ENCODE measurements around the gene DDX52.

The DDX52 gene

GRCh38 chr17:37661400-37662014 is 18.3 kb upstream of the DDX52 start:
- no peak overlapping the region for H3K4me3 ChIP-seq (ENCODE audit: low read depth, low read length)
- DNase-seq (ENCODE audit: low read depth), result no peak
- no peak for TF ChIP-seq POLR2A (IDR thresholded peaks at IDR 0.05; ENCODE audit: extremely low read depth, insufficient read length)
- TF ChIP-seq MYC (IDR thresholded peaks at IDR 0.05; ENCODE audit: low read depth, low read length), result no peak
- TF ChIP-seq, protein P1, sequence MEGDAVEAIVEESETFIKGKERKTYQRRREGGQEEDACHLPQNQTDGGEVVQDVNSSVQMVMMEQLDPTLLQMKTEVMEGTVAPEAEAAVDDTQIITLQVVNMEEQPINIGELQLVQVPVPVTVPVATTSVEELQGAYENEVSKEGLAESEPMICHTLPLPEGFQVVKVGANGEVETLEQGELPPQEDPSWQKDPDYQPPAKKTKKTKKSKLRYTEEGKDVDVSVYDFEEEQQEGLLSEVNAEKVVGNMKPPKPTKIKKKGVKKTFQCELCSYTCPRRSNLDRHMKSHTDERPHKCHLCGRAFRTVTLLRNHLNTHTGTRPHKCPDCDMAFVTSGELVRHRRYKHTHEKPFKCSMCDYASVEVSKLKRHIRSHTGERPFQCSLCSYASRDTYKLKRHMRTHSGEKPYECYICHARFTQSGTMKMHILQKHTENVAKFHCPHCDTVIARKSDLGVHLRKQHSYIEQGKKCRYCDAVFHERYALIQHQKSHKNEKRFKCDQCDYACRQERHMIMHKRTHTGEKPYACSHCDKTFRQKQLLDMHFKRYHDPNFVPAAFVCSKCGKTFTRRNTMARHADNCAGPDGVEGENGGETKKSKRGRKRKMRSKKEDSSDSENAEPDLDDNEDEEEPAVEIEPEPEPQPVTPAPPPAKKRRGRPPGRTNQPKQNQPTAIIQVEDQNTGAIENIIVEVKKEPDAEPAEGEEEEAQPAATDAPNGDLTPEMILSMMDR (IDR thresholded peaks at IDR 0.05; ENCODE audit: low read depth, low read length), result no peak
- no peak for TF ChIP-seq MAX (IDR thresholded peaks at IDR 0.05; ENCODE audit: low read depth, low read length)

- no peak overlapping the region for H3K4me3 ChIP-seq (ENCODE audit: low read depth, low read length)
- no peak for DNase-seq (ENCODE audit: low read depth)
- TF ChIP-seq MYC (IDR thresholded peaks at IDR 0.05; ENCODE audit: low read depth, low read length), result no peak
- no peak for TF ChIP-seq POLR2A (IDR thresholded peaks at IDR 0.05; ENCODE audit: extremely low read depth, insufficient read length)
- TF ChIP-seq, protein P1 (IDR thresholded peaks at IDR 0.05; ENCODE audit: low read depth, low read length), result no peak
- TF ChIP-seq MAX (IDR thresholded peaks at IDR 0.05; ENCODE audit: low read depth, low read length), result no peak
Measured at GRCh38 chr17:37659925-37660324, 16.7 kb upstream of the DDX52 start.

DNA sequence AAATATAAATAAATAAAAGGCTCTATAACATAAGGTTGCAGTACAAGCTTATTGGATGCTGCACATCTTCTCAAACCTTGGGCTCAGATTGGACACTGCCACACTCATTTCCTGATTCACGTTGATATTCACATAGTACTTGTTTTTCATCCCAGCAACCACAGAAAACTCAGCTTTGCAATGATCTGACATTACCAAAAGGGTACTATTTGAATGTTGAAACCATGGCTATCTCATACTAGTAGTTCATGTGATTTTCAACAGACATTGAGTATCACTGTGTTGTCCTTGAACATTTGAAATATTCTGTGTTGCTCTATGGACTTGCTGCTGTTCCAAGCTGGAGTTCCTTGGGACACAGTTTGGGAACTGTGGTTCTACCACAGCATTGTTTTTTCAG is 14.0 kb upstream of the DDX52 start:
- H3K4me3 ChIP-seq (ENCODE audit: low read depth, low read length), result no peak overlapping the region
- TF ChIP-seq, protein P1 (IDR thresholded peaks at IDR 0.05; ENCODE audit: low read depth, low read length), result no peak
- TF ChIP-seq MAX (IDR thresholded peaks at IDR 0.05; ENCODE audit: low read depth, low read length) (no peak), MYC (IDR thresholded peaks at IDR 0.05; ENCODE audit: low read depth, low read length) (no peak), POLR2A (IDR thresholded peaks at IDR 0.05; ENCODE audit: extremely low read depth, insufficient read length) (no peak)
- no peak for DNase-seq (ENCODE audit: low read depth)

DNA sequence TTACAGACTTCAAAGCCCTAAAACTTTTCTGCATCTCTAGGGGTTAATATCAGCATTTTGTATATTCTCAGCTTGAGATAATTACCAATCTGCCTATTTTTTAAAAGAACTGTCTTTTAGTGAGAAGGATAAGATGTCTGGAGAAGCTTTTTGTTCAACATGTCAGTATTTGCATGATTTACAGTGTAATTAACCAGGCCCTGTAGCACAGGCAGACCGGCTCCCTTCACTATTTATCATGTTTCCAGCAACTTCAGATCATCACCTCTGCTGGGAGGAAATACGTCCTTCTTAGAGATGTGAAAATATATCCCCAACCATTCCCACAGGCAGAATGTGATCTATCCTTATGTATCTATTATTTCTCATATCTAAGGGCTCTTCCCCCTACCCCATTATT is 8.6 kb upstream of the DDX52 start:
- H3K4me3 ChIP-seq (ENCODE audit: low read depth, low read length), result no peak overlapping the region
- DNase-seq (ENCODE audit: low read depth), result no peak
- TF ChIP-seq MAX (IDR thresholded peaks at IDR 0.05; ENCODE audit: low read depth, low read length), result no peak

DNA sequence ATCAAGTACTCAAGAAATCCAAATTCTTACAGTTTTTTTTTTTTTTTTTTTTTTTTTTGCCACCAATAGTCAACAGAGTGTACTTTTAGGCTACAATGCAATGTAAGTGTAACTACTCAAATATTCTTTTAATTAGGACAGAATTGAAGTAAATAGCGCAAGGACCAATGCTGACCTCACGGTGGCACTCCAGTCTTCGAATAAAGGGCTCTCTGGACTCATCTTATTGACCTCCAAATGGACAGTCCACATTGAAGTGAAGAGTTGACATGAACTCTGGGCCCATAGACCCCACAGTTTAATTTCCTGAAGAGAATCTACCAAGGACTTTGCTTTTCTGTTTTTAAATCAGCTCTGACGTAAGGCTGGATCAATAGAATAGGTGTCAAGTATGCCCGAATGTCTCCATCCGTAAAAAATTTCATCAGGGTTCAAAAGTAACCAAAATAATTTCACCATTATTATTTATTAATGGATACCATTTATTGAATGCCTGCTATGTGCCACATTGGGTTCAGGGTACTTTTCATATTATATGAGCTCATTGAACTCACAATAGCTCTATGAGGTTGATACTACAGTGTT is 7.3 kb upstream of the DDX52 start:
- no peak overlapping the region for H3K4me3 ChIP-seq (ENCODE audit: low read depth, low read length)
- DNase-seq (ENCODE audit: low read depth), result peak; percentile 60
- TF ChIP-seq MYC (IDR thresholded peaks at IDR 0.05; ENCODE audit: low read depth, low read length), result no peak
- TF ChIP-seq, protein P1 (IDR thresholded peaks at IDR 0.05; ENCODE audit: low read depth, low read length), result peak; percentile 33

GRCh38 chr17:37648555-37648954 is 5.3 kb upstream of the DDX52 start:
- no peak overlapping the region for H3K4me3 ChIP-seq (ENCODE audit: low read depth, low read length)
- TF ChIP-seq, protein P1 (IDR thresholded peaks at IDR 0.05; ENCODE audit: low read depth, low read length), result no peak
- TF ChIP-seq MYC (IDR thresholded peaks at IDR 0.05; ENCODE audit: low read depth, low read length) (no peak), POLR2A (IDR thresholded peaks at IDR 0.05; ENCODE audit: extremely low read depth, insufficient read length) (no peak), MAX (IDR thresholded peaks at IDR 0.05; ENCODE audit: low read depth, low read length) (no peak)
- DNase-seq (ENCODE audit: low read depth), result no peak
